Stimulated activated CD8-positive, alpha-beta memory T cell treated with anti-CD3 and anti-CD28 coated beads, Interleukin-15, amount 100 ng/mL, for 4 hours (primary cell): ENCODE data around the gene MCM5.

Experiments
- DNase-seq, 2 donors: peaks; one replicate each; pipeline ENCODE4 v3.0.0-alpha.2; 2020; ENCODE audit warnings: low read depth in 2 of 2

The MCM5 gene

GRCh38 chr22:35473971-35474370 lies 74.0 kb downstream of the MCM5 start:
- DNase-seq: no peak
